Measurements from ENCODE around the gene VPS9D1. TPM values are rescaled to one million over a fixed set of nuclear protein-coding genes. Genes with fewer than 3 reads are reported as not detected.

VPS9D1 gene, protein sequence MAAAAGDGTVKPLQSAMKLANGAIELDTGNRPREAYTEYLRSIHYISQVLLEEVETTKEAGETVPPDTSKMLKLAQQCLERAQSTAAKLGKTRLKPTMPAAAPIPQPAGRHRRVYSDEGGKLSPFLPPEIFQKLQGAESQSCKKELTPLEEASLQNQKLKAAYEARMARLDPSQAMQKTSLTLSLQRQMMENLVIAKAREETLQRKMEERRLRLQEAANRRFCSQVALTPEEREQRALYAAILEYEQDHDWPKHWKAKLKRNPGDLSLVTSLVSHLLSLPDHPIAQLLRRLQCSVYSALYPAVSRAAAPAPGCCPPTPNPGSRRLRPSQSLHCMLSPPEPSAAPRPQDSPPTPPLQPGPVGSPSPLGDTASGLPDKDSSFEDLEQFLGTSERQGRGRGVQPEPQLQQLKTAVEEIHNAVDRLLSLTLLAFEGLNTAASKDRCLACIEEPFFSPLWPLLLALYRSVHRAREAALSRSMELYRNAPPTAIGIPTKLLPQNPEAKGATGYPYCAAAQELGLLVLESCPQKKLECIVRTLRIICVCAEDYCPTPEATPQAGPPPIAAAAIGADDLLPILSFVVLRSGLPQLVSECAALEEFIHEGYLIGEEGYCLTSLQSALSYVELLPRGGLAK
- 14.0 TPM for polyA plus RNA-seq (2013, experiment 1 of 2; ENCODE audit: insufficient read length)
- polyA plus RNA-seq (2013, experiment 2 of 2; ENCODE audit: insufficient read length) = 13.8 TPM

GRCh38 chr16:89720813-89721545 is at the start of gene VPS9D1, which contains the start of gene ZNF276:
Gene VPS9D1, minus strand, starts transcription at chr16:89720898. Its CDS starts 37 bp downstream, at chr16:89720861.
Gene ZNF276, plus strand, starts transcription at chr16:89721537. Its CDS starts 104 bp downstream, at chr16:89721641.
- peak; percentile 74 for DNase-seq

DNA sequence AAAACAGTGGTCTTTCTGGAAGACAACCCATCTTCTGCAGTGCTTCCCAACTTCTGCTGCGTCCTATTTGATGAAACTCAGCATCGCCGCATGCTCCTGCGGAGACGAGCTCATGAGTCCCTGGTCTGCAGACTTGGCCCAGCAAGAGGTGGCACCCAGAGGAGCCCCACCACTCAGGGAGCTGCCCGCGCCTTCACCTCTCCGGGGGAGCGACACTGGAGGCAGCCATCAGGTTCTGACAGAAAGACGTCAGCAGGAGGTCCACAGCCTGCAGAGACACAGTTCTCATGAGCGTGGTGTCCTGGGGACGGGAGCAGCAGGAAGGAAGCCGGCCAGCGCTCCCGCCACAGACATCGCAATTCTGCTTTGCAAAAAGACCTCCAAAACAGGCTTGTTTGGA is 49.7 kb upstream of the VPS9D1 start:
- DNase-seq = no peak

- no peak for DNase-seq
These were observed 44.7 kb upstream of the VPS9D1 start for GRCh38 chr16:89765292-89765830.

DNA sequence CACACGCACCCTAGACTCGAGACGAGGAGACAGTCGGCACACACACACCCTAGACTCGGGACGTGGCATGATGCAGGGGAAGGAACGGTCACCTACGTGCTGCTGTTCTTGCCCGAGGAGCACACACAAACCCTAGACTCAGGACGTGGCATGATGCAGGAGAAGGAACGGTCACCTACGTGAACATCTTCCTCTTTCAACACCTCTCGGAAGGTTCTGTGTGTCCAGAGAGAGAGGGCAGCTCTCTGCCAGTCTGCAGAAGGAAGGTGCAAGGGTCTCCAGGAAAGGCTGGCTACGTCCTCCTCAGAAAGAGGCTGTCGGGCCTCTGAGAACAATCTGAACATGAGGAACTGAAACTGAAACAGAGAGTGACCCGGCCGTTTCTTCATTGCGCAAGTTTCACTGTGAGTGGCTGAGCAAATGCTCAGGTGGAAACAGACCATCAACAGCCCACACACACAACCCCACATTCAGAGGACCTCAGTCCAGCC is 44.1 kb upstream of the VPS9D1 start:
- DNase-seq = no peak

- DNase-seq = no peak
These were observed 40.7 kb upstream of the VPS9D1 start for GRCh38 chr16:89761304-89761922.

DNA sequence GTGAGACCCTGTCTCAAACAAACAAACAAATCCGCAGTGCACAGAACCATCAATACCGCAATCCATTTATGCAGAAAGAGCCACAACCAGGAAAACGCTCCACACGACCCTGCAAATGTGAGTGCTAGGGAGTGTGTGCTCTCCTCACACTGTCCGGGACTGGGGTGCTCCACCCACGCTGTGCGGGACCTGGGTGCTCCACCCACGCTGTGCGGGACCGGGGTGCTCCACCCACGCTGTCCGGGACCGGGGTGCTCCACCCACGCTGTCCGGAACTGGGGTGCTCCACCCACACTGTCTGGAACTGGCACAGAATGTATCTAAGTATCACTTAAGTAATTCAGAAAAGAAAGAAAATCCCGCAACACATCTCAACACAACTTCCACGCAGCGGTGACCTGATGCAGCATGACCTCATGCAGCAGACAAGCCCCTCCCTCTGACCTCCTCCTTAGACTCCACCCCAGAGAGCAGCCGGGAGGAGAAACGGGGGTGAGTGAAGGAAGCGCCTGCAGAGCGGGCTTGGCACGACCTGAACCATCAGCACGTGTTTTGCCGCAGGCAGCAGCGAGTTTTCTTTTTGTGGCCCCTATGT is 39.1 kb upstream of the VPS9D1 start:
- no peak for DNase-seq

DNA sequence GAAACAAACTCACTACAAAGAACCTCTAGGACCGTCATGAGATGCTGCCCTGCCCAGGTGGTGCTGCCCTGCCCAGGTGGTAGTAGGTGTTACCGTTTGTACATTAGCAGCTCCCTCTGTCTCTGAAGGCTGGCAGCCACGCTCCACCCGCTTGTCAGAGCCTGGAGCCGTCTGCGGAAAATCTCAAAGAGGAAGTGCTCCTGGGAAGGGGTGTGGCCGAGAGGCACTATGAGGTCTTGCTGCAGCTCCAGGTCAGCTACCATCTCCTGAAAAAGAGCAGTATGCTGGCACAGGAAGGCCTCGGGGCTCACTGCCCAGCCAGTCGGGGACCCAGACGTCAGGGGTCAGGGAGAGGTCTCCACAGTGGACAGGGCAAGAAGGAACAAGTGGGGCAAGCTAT is 28.9 kb upstream of the VPS9D1 start:
- no peak for DNase-seq

- DNase-seq = no peak
These were observed 28.2 kb upstream of the VPS9D1 start for GRCh38 chr16:89748921-89749320.

DNA sequence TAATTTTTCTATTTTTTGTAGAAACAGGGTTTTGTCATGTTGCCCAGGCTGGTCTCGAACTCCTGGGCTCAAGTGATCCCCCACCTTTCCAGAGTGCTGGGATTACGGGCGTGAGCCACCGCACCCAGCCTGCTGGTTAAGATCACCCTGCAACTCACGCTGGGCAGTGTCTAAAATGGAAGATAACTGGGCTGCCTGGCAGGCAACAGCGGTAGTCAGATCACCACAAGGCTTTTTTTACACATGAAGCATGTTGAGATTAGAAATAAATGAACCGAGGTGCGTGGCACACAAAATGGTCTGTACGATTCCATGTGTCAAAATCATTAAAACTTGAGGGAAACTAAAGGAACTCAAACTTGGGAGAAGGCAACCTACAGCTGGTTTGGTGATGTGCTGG is 27.4 kb upstream of the VPS9D1 start:
- no peak for DNase-seq

- no peak for DNase-seq
These were observed 25.3 kb upstream of the VPS9D1 start for GRCh38 chr16:89746043-89746442.

- DNase-seq = no peak
These were observed 24.1 kb upstream of the VPS9D1 start for GRCh38 chr16:89744813-89745212.

DNA sequence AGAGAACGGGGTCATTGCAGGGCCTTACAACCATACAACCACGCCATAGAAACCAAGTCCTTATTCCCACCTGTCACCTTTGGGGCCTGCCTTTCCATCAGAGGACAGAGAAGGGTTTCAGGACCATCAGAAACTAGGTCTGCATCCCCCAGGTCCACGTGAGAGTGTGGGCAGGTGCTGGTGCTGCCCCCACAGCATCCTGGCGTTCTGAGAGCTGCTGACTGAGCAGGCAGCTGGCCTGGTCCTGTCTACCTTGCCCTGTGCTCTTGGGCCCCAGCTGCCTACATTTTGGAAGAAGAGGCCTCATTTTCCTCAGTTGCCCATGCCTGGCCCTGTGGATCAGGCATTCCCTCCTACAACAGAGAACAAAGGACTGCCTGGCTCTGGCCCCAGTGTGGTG is 22.2 kb upstream of the VPS9D1 start:
- no peak for DNase-seq

DNA sequence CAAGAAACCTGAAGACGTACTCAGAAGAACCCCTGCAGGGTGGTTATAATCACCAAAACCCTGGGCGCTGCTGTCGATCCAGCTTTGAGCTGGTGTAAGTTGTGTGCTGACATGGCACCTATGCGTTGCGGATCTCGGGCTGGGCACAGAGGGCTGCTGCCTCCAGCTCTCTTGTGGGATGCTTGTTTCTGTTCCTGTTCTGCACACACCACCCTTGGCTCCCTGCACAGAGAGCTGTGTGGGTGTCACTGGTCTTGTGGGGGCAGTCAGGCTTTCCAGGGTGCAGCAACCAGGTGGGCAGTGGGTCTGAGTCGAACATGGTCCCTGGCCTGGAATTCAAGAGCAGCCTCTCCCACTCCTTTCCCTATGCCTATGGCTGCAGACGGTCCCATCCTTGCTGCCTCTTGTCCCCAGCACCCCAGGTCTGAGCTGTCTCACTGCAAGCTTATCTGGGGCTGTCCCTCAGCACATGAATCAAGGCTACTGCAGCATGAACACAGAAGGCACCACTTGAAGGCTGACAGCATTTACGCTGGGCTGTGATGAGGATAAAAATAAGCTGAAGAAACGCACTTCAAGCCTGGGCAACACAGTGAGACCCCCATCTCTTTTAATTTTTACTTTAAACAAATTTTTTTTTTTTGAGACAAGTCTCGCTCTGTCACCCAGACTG is 20.8 kb upstream of the VPS9D1 start:
- no peak for DNase-seq

DNA sequence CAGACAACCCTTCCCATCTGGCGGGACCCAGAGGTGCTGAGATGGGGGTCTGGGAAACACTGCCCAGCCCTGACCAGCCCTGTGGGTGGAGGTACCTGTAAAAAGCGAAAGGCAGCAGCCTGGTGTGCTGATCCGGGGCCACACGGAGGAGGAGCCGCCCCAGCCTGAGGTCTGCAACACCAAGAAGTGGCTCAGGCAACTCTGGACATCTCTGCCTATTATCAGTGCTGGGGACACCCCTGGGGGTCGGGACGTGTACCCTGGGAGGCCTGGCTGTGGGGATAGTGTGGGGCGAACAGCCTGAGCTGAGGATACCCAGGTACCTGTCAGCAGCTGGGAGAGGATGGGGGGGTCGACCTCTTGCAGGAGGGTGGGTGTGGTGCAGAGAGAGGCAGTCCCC is 18.7 kb upstream of the VPS9D1 start:
- no peak for DNase-seq

GRCh38 chr16:89738538-89739317 is 18.0 kb upstream of the VPS9D1 start:
- DNase-seq = no peak

- DNase-seq = no peak
These were observed 17.3 kb upstream of the VPS9D1 start for GRCh38 chr16:89738072-89738377.

- no peak for DNase-seq
These were observed 16.8 kb upstream of the VPS9D1 start for GRCh38 chr16:89737341-89738071.

DNA sequence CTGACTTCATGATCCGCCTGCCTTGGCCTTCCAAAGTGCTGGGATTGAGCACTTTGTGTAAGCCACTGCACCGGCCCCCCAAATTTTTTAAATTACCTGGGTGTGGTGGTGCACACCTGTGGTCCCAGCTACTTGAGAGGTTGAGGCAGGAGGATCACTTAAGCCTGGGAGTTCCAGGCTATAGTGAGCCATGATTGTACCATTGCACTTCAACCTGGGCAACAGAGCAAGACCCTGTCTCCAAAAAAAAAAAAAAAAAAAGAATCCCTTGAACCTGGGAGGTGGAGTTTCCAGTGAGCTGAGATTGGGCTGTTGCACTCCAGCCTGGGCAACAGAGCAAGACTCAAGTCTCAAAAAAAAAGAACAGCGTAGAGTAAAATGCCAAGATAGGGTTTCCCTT is 15.9 kb upstream of the VPS9D1 start:
- no peak for DNase-seq

GRCh38 chr16:89733792-89734191 is 13.1 kb upstream of the VPS9D1 start:
- no peak for DNase-seq

DNA sequence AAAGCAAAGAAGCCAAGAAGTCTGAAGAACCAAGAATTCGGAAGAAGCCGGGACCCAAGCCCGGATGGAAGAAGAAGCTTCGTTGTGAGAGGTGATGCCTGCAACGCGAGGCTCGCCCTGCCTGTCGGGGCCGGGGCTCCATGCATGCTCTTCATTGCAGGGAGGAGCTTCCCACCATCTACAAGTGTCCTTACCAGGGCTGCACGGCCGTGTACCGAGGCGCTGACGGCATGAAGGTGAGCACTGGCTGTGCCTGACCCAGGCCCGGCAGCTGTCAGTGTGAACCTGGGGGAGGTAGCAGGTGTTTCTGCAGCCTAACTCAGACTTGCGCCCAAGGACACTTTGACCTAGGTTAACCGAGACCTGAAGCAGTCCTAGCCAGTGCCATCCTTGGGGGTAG is 12.6 kb upstream of the VPS9D1 start:
- DNase-seq = no peak

Data from fibroblast of skin of abdomen (primary cell).